Caco-2 (cell line): Measurements from ENCODE around the gene TRDMT1. TPM values are rescaled to one million over a fixed set of nuclear protein-coding genes. Genes with fewer than 3 reads are reported as not detected.

Experiments used
- BruUV-seq: library from RNA; stranded (reverse); fragments of 400-500 nt; replicated peaks from 2 replicates; lab custom pipeline; 2021; lab: Mats Ljungman, UMichigan
- CTCF ChIA-PET: fragments of 300-600 bp; sonication (Branson Sonifier 250); formaldehyde crosslinking; loops from one replicate; lab custom pipeline; 2022; ENCODE audit warnings: antibody characterized with exemption; lab: Charles Lee
- POLR2A ChIA-PET: fragments of 300-600 bp; sonication (Branson Sonifier 250); formaldehyde crosslinking; loops from one replicate; lab custom pipeline; 2022; ENCODE audit warnings: antibody characterized with exemption; lab: Charles Lee
- DNase-seq, 2 experiments: peaks; one replicate each; pipeline versions ENCODE4 v3.0.0 to v3.0.0-alpha.2; 2020 to 2022
- H3K27me3 ChIP-seq: replicated peaks from 2 replicates; pipeline ENCODE4 v1.6.0; 2011; ENCODE audit warnings: low read length; ENCODE audit not compliant: control insufficient read depth, insufficient read depth
- H3K36me3 ChIP-seq: 2 replicates; pipeline ENCODE4 v1.5.1; 2011; ENCODE audit warnings: low read length; ENCODE audit not compliant: control insufficient read depth, insufficient read depth
- H3K4me1 ChIP-seq: fragments of 250-450 bp; sonication (Bioruptor Pico); 2 replicates; pipeline ENCODE4 v1.5.1; 2020; ENCODE audit warnings: mild to moderate bottlenecking
- H3K4me3 ChIP-seq: 2 replicates; pipeline ENCODE4 v1.5.1; 2011; ENCODE audit warnings: low read depth, mild to moderate bottlenecking, control low read depth, low read length
- H3K9me3 ChIP-seq: fragments of 250-450 bp; sonication (Bioruptor Pico); 2 replicates; pipeline ENCODE4 v1.5.1; 2020; ENCODE audit warnings: mild to moderate bottlenecking, moderate library complexity
- H3K27ac Mint-ChIP-seq: one replicate; pipeline ENCODE4 v1.8.0; 2022; ENCODE audit warnings: mixed read lengths; ENCODE audit not compliant: unreplicated experiment
- H3K27me3 Mint-ChIP-seq: one replicate; pipeline ENCODE4 v1.8.0; 2022; ENCODE audit warnings: mixed read lengths; ENCODE audit not compliant: insufficient read depth, unreplicated experiment
- H3K36me3 Mint-ChIP-seq: one replicate; pipeline ENCODE4 v1.8.0; 2022; ENCODE audit warnings: mild to moderate bottlenecking, mixed read lengths; ENCODE audit not compliant: insufficient read depth, unreplicated experiment
- H3K4me1 Mint-ChIP-seq: one replicate; pipeline ENCODE4 v1.8.0; 2022; ENCODE audit warnings: low read depth, mixed read lengths; ENCODE audit not compliant: unreplicated experiment
- H3K4me3 Mint-ChIP-seq: one replicate; pipeline ENCODE4 v1.8.0; 2022; ENCODE audit warnings: mild to moderate bottlenecking, moderate library complexity, mixed read lengths; ENCODE audit not compliant: unreplicated experiment
- H3K9me3 Mint-ChIP-seq: one replicate; pipeline ENCODE4 v1.8.0; 2022; ENCODE audit warnings: mixed read lengths; ENCODE audit not compliant: unreplicated experiment
- intact Hi-C: fragments of 100-400 bp; cut with micrococcal nuclease; formaldehyde crosslinking; loops from one replicate; pipeline ENCODE4 v1.10.0; 2022; ENCODE audit not compliant: unreplicated experiment
- total RNA-seq: library from RNA; stranded (reverse); gene quantifications from 2 replicates; pipeline ENCODE4 v1.2.3, GENCODE V29; 2022
- TF ChIP-seq, protein P1 (sequence below), 2 experiments: fragments of 200-600 bp in 1 of 2; IDR thresholded peaks; 1 replicate in 1 of 2; 2 replicates in 1 of 2; pipeline versions ENCODE4 v1.5.1 to v1.8.0; 2011 to 2022; ENCODE audit warnings: antibody characterized with exemption in 1 of 2, control low read depth in 1 of 2, inconsistent platforms in 1 of 2, low read depth in 1 of 2, low read length in 1 of 2, mild to moderate bottlenecking in 1 of 2, moderate library complexity in 1 of 2; ENCODE audit not compliant: insufficient read depth in 1 of 2, severe bottlenecking in 1 of 2, unreplicated experiment in 1 of 2

TRDMT1 gene
- total RNA-seq, 1 experiment from 2014 or later = 8.6 TPM

DNA sequence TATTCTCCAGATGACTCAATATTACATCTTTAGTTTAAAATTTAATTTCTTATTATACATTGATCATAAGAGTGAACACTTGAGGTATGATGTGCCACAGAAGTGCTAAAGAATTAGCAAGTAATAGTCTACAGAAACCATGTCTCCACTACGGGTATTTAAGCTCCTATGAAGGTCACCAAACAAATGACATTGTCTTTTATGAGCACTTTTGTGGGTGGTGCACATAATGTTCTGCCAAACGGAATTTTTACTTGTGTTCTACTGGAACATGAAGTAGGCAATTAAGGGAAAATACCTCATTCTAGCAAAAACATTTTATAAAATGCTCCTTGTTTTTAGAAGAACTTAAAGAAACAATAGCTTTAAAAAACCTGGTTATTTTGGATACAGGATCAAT, 44.4 kb downstream of the TRDMT1 start:
- Histone ChIP-seq H3K9me3 (no peaks in the 10 kb centered on the region), H3K4me3 (no peak overlapping the region), H3K36me3 (no peaks in the 10 kb centered on the region), H3K4me1 (no peaks in the 10 kb centered on the region), H3K27me3 (no peaks in the 10 kb centered on the region)
- no peak overlapping the region for H3K27ac Mint-ChIP-seq
- TF ChIP-seq, protein P1, sequence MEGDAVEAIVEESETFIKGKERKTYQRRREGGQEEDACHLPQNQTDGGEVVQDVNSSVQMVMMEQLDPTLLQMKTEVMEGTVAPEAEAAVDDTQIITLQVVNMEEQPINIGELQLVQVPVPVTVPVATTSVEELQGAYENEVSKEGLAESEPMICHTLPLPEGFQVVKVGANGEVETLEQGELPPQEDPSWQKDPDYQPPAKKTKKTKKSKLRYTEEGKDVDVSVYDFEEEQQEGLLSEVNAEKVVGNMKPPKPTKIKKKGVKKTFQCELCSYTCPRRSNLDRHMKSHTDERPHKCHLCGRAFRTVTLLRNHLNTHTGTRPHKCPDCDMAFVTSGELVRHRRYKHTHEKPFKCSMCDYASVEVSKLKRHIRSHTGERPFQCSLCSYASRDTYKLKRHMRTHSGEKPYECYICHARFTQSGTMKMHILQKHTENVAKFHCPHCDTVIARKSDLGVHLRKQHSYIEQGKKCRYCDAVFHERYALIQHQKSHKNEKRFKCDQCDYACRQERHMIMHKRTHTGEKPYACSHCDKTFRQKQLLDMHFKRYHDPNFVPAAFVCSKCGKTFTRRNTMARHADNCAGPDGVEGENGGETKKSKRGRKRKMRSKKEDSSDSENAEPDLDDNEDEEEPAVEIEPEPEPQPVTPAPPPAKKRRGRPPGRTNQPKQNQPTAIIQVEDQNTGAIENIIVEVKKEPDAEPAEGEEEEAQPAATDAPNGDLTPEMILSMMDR (IDR thresholded peaks at IDR 0.05; ENCODE audit: insufficient read depth in 1 of 2, low read depth in 1 of 2, low read length in 1 of 2, severe bottlenecking in 1 of 2, unreplicated experiment in 1 of 2) = no peak
- no TSS peak for BruUV-seq
- ChIA-PET POLR2A (no interaction called here), CTCF (no interaction called here)
- H3K36me3 Mint-ChIP-seq = peaks cover 5% of the 10 kb centered on the region
- intact Hi-C loops = no loop called here
- H3K27me3 Mint-ChIP-seq = no peaks in the 10 kb centered on the region
- H3K4me3 Mint-ChIP-seq = no peak overlapping the region
- no peak for DNase-seq
- H3K9me3 Mint-ChIP-seq = no peaks in the 10 kb centered on the region
- no peaks in the 10 kb centered on the region for H3K4me1 Mint-ChIP-seq

DNA sequence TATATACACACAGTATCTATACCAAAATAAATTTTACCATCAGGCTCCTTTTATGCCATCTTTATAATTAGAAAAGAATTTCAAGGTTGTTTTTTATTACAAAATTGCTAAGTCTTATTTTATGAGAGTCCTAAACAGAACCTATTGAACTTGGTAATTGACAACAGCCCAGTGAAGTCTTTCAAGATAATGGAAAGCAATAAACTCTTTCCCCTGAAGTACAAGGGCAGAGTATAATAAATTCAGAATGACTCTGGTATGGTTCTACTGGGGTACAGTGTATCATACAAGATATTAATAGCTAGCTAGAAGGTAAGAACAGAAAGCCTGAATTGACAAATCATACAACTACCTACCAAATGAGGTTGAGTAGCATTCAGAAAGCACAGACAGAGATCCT, 45.6 kb downstream of the TRDMT1 start:
- CTCF ChIA-PET = no interaction called here
- Mint-ChIP-seq H3K4me1 (no peaks in the 10 kb centered on the region), H3K9me3 (no peaks in the 10 kb centered on the region), H3K27me3 (no peaks in the 10 kb centered on the region), H3K36me3 (peaks cover 5% of the 10 kb centered on the region), H3K4me3 (no peak overlapping the region), H3K27ac (no peak overlapping the region)
- Histone ChIP-seq H3K27me3 (no peaks in the 10 kb centered on the region), H3K4me3 (no peak overlapping the region), H3K4me1 (no peaks in the 10 kb centered on the region), H3K36me3 (no peaks in the 10 kb centered on the region), H3K9me3 (no peaks in the 10 kb centered on the region)
- intact Hi-C loops = no loop called here
- TF ChIP-seq, protein P1 (IDR thresholded peaks at IDR 0.05; ENCODE audit: insufficient read depth in 1 of 2, low read depth in 1 of 2, low read length in 1 of 2, severe bottlenecking in 1 of 2, unreplicated experiment in 1 of 2) = no peak
- no TSS peak for BruUV-seq
- POLR2A ChIA-PET = no interaction called here
- no peak for DNase-seq

DNA sequence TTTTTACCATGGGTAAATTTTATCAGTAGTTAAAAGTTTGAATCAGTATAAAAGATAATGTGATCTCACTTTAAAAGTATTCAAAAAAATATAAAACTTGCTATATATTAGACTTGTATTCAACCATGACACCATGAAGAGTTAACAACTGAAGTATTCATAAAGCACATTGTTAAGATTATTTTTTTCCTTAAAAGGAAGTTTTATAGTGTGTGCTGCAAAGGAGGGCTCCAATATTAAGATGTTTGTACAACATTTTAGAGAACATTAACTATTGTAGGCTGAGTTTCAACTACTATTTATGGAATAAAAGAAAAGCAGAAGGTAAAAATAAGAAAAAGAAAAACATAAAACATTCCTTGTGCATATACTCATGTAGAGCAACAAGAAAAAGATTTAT, 47.4 kb downstream of the TRDMT1 start:
- H3K9me3 ChIP-seq = no peaks in the 10 kb centered on the region
- no peaks in the 10 kb centered on the region for H3K27me3 Mint-ChIP-seq
- TF ChIP-seq, protein P1 (IDR thresholded peaks at IDR 0.05; ENCODE audit: insufficient read depth in 1 of 2, low read depth in 1 of 2, low read length in 1 of 2, severe bottlenecking in 1 of 2, unreplicated experiment in 1 of 2) = no peak
- no peaks in the 10 kb centered on the region for H3K27me3 ChIP-seq
- peaks cover 6% of the 10 kb centered on the region for H3K4me1 Mint-ChIP-seq
- ChIA-PET POLR2A (no interaction called here), CTCF (interaction anchor here (0.6 kb wide), 1 partner anchor 76 kb away, joined by 3 read pairs; no protein-coding TSS in a partner anchor)
- H3K27ac Mint-ChIP-seq = no peak overlapping the region
- H3K4me3 ChIP-seq = no peak overlapping the region
- DNase-seq = no peak
- intact Hi-C loops = no loop called here
- H3K36me3 Mint-ChIP-seq = peaks cover 5% of the 10 kb centered on the region
- H3K4me1 ChIP-seq = no peaks in the 10 kb centered on the region
- H3K4me3 Mint-ChIP-seq = no peak overlapping the region
- no TSS peak for BruUV-seq
- no peaks in the 10 kb centered on the region for H3K9me3 Mint-ChIP-seq
- no peaks in the 10 kb centered on the region for H3K36me3 ChIP-seq
